Erythroblast (primary cell): ENCODE results near the gene RNF213.

Source experiments
- GATA1 ChIP-seq: IDR thresholded peaks from 2 replicates; pipeline ENCODE4 v1.6.1; 2011; ENCODE audit warnings: low read depth, mild to moderate bottlenecking, control low read depth, low read length, moderate library complexity
- POLR2A ChIP-seq: IDR thresholded peaks from 2 replicates; pipeline ENCODE4 v1.6.1; 2011; ENCODE audit warnings: mild to moderate bottlenecking, low read length

DNA sequence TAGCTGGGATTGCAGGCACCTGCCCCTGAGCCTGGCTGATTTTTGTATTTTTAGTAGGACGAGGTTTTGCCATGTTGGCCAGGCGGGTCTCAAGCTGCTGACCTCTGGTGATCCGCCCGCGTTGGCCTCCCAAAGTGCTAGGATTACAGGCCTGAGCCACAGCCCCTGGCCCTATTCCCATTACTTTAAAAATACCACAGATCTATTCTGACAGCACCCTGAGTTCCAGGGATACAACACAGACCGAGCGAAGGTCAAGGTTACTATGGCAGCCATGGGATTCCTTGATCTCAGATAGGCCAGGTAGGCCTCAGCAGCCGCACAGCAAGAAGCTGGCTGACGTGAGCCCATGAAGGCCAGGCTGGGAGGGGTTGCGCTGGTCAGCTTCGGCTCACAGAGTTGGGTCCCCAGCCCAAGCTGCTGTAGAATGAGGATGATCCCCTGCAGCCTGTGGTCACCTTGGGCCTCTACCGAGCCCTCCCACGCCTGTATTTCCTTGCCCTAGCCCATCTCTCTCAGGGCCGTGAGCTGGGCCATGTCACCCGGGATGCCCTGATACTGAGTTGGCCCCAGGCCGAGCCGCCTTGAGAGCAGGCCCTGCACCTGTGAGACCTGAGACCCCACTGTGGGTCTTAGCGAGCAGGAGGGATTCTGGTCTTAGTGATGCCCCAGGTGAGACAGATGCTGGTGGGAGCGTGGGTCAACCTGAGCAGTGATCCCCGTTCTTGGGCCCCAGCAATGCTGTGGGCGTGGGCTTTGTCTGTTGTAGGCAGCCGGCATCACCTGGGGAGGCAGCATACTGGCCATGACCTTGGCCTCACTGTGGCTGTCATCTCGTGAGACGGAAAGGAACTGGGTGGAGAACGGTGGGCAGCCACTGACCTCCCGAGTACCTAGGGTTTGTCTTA lies 16.9 kb upstream of the RNF213 start:
- TF ChIP-seq POLR2A = no peak
- TF ChIP-seq GATA1 = no peak
